Ovary (tissue), 3 donors: ENCODE measurements around the gene PLEKHA7.

Source experiments
- CTCF ChIP-seq, 3 donors: fragments of 450-650 bp in 2 of 3; fragments of 200-600 bp in 1 of 3; IDR thresholded peaks; one replicate each; pipeline versions ENCODE4 v1.5.1 to v1.8.0; 2016 to 2022; ENCODE audit warnings: antibody characterized with exemption in 3 of 3, mild to moderate bottlenecking in 1 of 3
- EP300 ChIP-seq: sonication (generic); formaldehyde crosslinking; IDR thresholded peaks from one replicate; pipeline ENCODE4 v1.6.1; 2017; ENCODE audit warnings: antibody characterized with exemption
- POLR2A ChIP-seq: fragments of 450-650 bp; IDR thresholded peaks from one replicate; pipeline ENCODE4 v1.6.1; 2017; ENCODE audit warnings: antibody characterized with exemption, mild to moderate bottlenecking, moderate library complexity
- donor health status: DM: no; HTN: no; CAD: no.

- TF ChIP-seq CTCF (IDR thresholded peaks at IDR 0.05): no peak
- TF ChIP-seq POLR2A: no peak
- TF ChIP-seq EP300: no peak
These were observed 134.5 kb downstream of the PLEKHA7 start for GRCh38 chr11:16879690-16880089.
